ENCODE results near the gene VENTX.

- TF ChIP-seq ARNTL (CRISPR knock-in tag; IDR thresholded peaks at IDR 0.05; ENCODE audit: borderline replicate concordance, low read depth): no peak
- TF ChIP-seq ZFP3 (CRISPR knock-in tag; IDR thresholded peaks at IDR 0.05): no peak
- no peak for TF ChIP-seq PPARA (CRISPR knock-in tag; IDR thresholded peaks at IDR 0.05; ENCODE audit: borderline replicate concordance)
- TF ChIP-seq POU6F1 (CRISPR knock-in tag; IDR thresholded peaks at IDR 0.05; ENCODE audit: borderline replicate concordance, low read depth): no peak
- no peak for TF ChIP-seq CREB5 (CRISPR knock-in tag; IDR thresholded peaks at IDR 0.05; ENCODE audit: low read depth)
- TF ChIP-seq GLIS3 (CRISPR knock-in tag; IDR thresholded peaks at IDR 0.05): no peak
- TF ChIP-seq ZC3H10 (CRISPR knock-in tag; IDR thresholded peaks at IDR 0.05): no peak
- no peak for TF ChIP-seq PATZ1 (CRISPR knock-in tag; IDR thresholded peaks at IDR 0.05; ENCODE audit: borderline replicate concordance)
Observed at GRCh38 chr10:133286366-133286765, 48.7 kb downstream of the VENTX start.

All from SK-N-SH treated with all-trans-retinoic acid at 6 μM for 48 hours (cell line).